HepG2 (cell line): ENCODE data around the gene C11orf54. TPM values are rescaled to one million over a fixed set of nuclear protein-coding genes. Genes with fewer than 3 reads are reported as not detected.

ENCODE experiments used
- ATAC-seq: fragments of 200-7000 bp; cut with Tn5 transposase; 3 replicates; pipeline ENCODE4 v1.9.1; 2020; ENCODE audit warnings: mild to moderate bottlenecking, moderate library complexity
- BruUV-seq: library from RNA; stranded (reverse); fragments of 400-500 nt; replicated peaks from 2 replicates; lab custom pipeline; 2021; lab: Mats Ljungman, UMichigan
- CTCF ChIA-PET: fragments of 300-600 bp; formaldehyde crosslinking; extraction: SDS; loops from one replicate; lab custom pipeline; 2021; ENCODE audit warnings: low total read pairs, inconsistent platforms, low intra/inter-chr PET ratio; lab: Yijun Ruan, JAX
- POLR2A ChIA-PET: fragments of 350-600 bp; sonication (Branson Sonifier 250); formaldehyde crosslinking; loops from one replicate; lab custom pipeline; 2020; ENCODE audit warnings: antibody characterized with exemption, inconsistent platforms; lab: Yijun Ruan, JAX
- DNase-seq: peaks from one replicate; pipeline ENCODE4 v3.0.0-alpha.2; 2015; ENCODE audit warnings: low spot score
- FAIRE-seq: peaks from 3 replicates; lab custom pipeline; 2011; peaks lifted over from hg19 to GRCh38; lab: Jason Lieb, UNC
- H2AFZ ChIP-seq: one replicate; pipeline ENCODE4 v1.6.1; 2011; ENCODE audit warnings: low read length, inconsistent platforms
- H3K27ac ChIP-seq: fragments of 300-600 bp; 3 replicates; pipeline ENCODE4 v1.8.0; 2011; ENCODE audit warnings: mixed run types, mild to moderate bottlenecking, mixed read lengths, low read length, inconsistent platforms; ENCODE audit not compliant: insufficient read depth; ENCODE audit errors: extremely low read length
- H3K27me3 ChIP-seq, 2 experiments: fragments of 200-600 bp in 1 of 2; 2 replicates in 1 of 2; 3 replicates in 1 of 2; pipeline versions ENCODE4 v1.6.0 to v1.8.0; 2011; ENCODE audit warnings: low read length in 2 of 2, mild to moderate bottlenecking in 2 of 2, moderate library complexity in 2 of 2, inconsistent platforms in 1 of 2; ENCODE audit not compliant: insufficient read depth in 2 of 2, control insufficient read depth in 1 of 2
- H3K36me3 ChIP-seq, 2 experiments: fragments of 200-600 bp in 1 of 2; replicated peaks in 1 of 2; 2 replicates in 1 of 2; 3 replicates in 1 of 2; pipeline versions ENCODE4 v1.5.1 to v1.8.0; 2011; ENCODE audit warnings: low read length in 2 of 2, inconsistent platforms in 1 of 2; ENCODE audit not compliant: insufficient read depth in 2 of 2, control insufficient read depth in 1 of 2
- H3K4me1 ChIP-seq: 2 replicates; pipeline ENCODE4 v1.5.1; 2012; ENCODE audit warnings: low read length, inconsistent platforms; ENCODE audit not compliant: insufficient read depth
- H3K4me2 ChIP-seq: 2 replicates; pipeline ENCODE4 v1.6.0; 2011; ENCODE audit warnings: low read depth, low read length, inconsistent platforms
- H3K4me3 ChIP-seq, 3 experiments: fragments of 200-600 bp in 1 of 3; sonication (generic), shearing (Covaris generic) in 1 of 3; replicated peaks in 1 of 3; 2 replicates each; pipeline ENCODE4 v1.5.1; 2011 to 2016; ENCODE audit warnings: low read length in 3 of 3, inconsistent platforms in 2 of 3, low read depth in 2 of 3, mild to moderate bottlenecking in 2 of 3, control low read depth in 1 of 3, mixed read lengths in 1 of 3; ENCODE audit not compliant: insufficient read depth in 1 of 3
- H3K79me2 ChIP-seq: one replicate; pipeline ENCODE4 v1.6.1; 2011; ENCODE audit warnings: low read length, inconsistent platforms; ENCODE audit not compliant: insufficient read depth
- H3K9ac ChIP-seq: 2 replicates; pipeline ENCODE4 v1.6.0; 2011; ENCODE audit warnings: mild to moderate bottlenecking, low read depth, low read length, inconsistent platforms; ENCODE audit not compliant: insufficient read depth
- H3K9me3 ChIP-seq: 2 replicates; pipeline ENCODE4 v1.5.1; 2012; ENCODE audit warnings: mild to moderate bottlenecking, low read length
- H4K20me1 ChIP-seq: 2 replicates; pipeline ENCODE4 v1.6.0; 2011; ENCODE audit warnings: inconsistent platforms, mild to moderate bottlenecking, low read length, moderate library complexity; ENCODE audit not compliant: insufficient read depth
- CENPBD1 ChIP-seq: sonication (generic); formaldehyde crosslinking; IDR thresholded peaks from 2 replicates; pipeline ENCODE4 v1.8.0; 2022; ENCODE audit warnings: missing genetic modification reagents, low read depth, mild to moderate bottlenecking, borderline replicate concordance
- MAFK ChIP-seq, 2 experiments: IDR thresholded peaks in 1 of 2; conservative IDR thresholded peaks in 1 of 2; 2 replicates each; pipeline ENCODE4 v1.6.1; 2011; ENCODE audit warnings: improper control_type of control experiment in 2 of 2, low read length in 2 of 2
- NRL ChIP-seq: sonication (generic); formaldehyde crosslinking; IDR thresholded peaks from 2 replicates; pipeline ENCODE4 v1.5.0; 2020; ENCODE audit warnings: missing genetic modification reagents, mild to moderate bottlenecking, moderate library complexity, borderline replicate concordance
- SKI ChIP-seq: fragments of 450-650 bp; IDR thresholded peaks from one replicate; pipeline ENCODE4 v1.6.1; 2018; ENCODE audit warnings: mild to moderate bottlenecking; ENCODE audit not compliant: partially characterized antibody
- ZNF230 ChIP-seq: sonication (generic); formaldehyde crosslinking; IDR thresholded peaks from 2 replicates; pipeline ENCODE4 v1.4.0; 2020; ENCODE audit warnings: mild to moderate bottlenecking, missing genetic modification reagents
- ZSCAN12 ChIP-seq: sonication (generic); formaldehyde crosslinking; IDR thresholded peaks from 2 replicates; pipeline ENCODE4 v1.9.0; 2021; ENCODE audit warnings: mild to moderate bottlenecking, missing genetic modification reagents
- WGBS: methylation state at CpG from one replicate; pipeline ENCODE4 v1.1.6; 2017; ENCODE audit warnings: low lambda C conversion rate; 5-methylcytosine and 5-hydroxymethylcytosine counted together
- in situ Hi-C: cut with HindIII; loops from 2 replicates; pipeline ENCODE4 v1.10.0; 2017; ENCODE audit warnings: low pct_unique_long_range_greater_than_20kb; ENCODE audit not compliant: extremely low pct_ligation_motif_present
- intact Hi-C: fragments of 100-400 bp; cut with micrococcal nuclease; formaldehyde crosslinking; loops from one replicate; pipeline ENCODE4 v1.10.0; 2022; ENCODE audit not compliant: unreplicated experiment
- polyA plus RNA-seq, 8 experiments: library from polyadenylated mRNA; depleted of rRNA in 3 of 8; stranded (reverse) in 7 of 8; unstranded in 1 of 8; fragments of >200 nt; fragmentation: Illumina TruSeq in 4 of 8; extraction: Trizol in 4 of 8; gene quantifications; 2 replicates each; pipeline versions ENCODE4 v1.2.1 to v1.2.3, GENCODE V29; 2011 to 2016; ENCODE audit warnings: low read depth in 4 of 8, missing spikeins in 1 of 8, mixed read lengths in 1 of 8; ENCODE audit not compliant: insufficient read depth in 1 of 8
- total RNA-seq, 5 experiments: library from RNA; depleted of rRNA; stranded (reverse); fragments of >200 nt; fragmentation: Illumina TruSeq; extraction: Trizol; gene quantifications; 2 replicates each; pipeline ENCODE4 v1.2.3, GENCODE V29; 2016; ENCODE audit warnings: low read depth in 1 of 5

C11orf54 gene
- total and polyA plus RNA-seq, 2 of the 13 experiments (the other 11 are each of a cell fraction or from before 2014, with no cell fraction given) = 42.7 to 50.1 TPM

- no peak for TF ChIP-seq CENPBD1 (CRISPR knock-in tag)
- TF ChIP-seq MAFK (conservative IDR thresholded peaks at IDR 0.05 in 1 of 2, IDR thresholded peaks at IDR 0.05 in 1 of 2; ENCODE audit: low read length in 2 of 2) = peak in 1 of 2 experiments; percentile 28; a peak in 1 of 4 replicates
- intact Hi-C loops (no loop called here), in situ Hi-C loops (no loop called here)
- Histone ChIP-seq H4K20me1 (no peaks in the 10 kb centered on the region), H2AFZ (no peak overlapping the region), H3K9me3 (peaks cover 2% of the 10 kb centered on the region; the same call in 1 of the 2 replicates), H3K4me3 (no peak overlapping the region), H3K9ac (no peak overlapping the region), H3K36me3 (peaks cover 9 to 34% of the 10 kb centered on the region in 2 experiments), H3K27me3 (no peaks in the 10 kb centered on the region), H3K4me1 (peaks cover 22% of the 10 kb centered on the region), H3K4me2 (no peak overlapping the region), H3K79me2 (no peaks in the 10 kb centered on the region), H3K27ac (no peak overlapping the region)
- FAIRE-seq (no peak), ATAC-seq (no peak), DNase-seq (no peak)
- CTCF ChIA-PET = no interaction called here
- no TSS peak for BruUV-seq
- 93% methylated on average over 1 of the region's 1 CpG for WGBS
- POLR2A ChIA-PET = interaction anchor here (5.0 kb wide), 1 partner anchor 20 kb away, joined by 29 read pairs; the partner anchor contains the start of genes C11orf54 and TAF1D
These were observed 20.4 kb downstream of the C11orf54 start for GRCh38 chr11:93761910-93762309.

GRCh38 chr11:93765551-93765950 is 24.1 kb downstream of the C11orf54 start:
- peaks cover 32% of the 10 kb centered on the region for H3K4me1 ChIP-seq
- H3K4me3 ChIP-seq = no peak overlapping the region
- FAIRE-seq (no peak), DNase-seq (no peak), ATAC-seq (no peak; the same call in 1 of the 3 replicates)
- ChIA-PET CTCF (no interaction called here), POLR2A (interaction anchor here (1.0 to 5.0 kb wide), 5 partner anchors 15 to 50 kb away, joined by 3 to 29 read pairs (median 6); partner anchors contain the start of genes C11orf54, MED17 and TAF1D)
- no peak overlapping the region for H3K9ac ChIP-seq
- H3K27me3 ChIP-seq = no peaks in the 10 kb centered on the region
- WGBS = 88% methylated on average over 2 of the region's 2 CpGs
- intact Hi-C loops = loop anchor here (2.0 kb wide), 1 partner anchor 15 kb away; no protein-coding TSS in a partner anchor
- peaks cover 5 to 10% of the 10 kb centered on the region in 2 experiments; a peak in 2 of 5 replicates for H3K36me3 ChIP-seq
- H3K9me3 ChIP-seq = peaks cover 7% of the 10 kb centered on the region
- in situ Hi-C loops = no loop called here
- BruUV-seq = no TSS peak
- no peaks in the 10 kb centered on the region for H3K79me2 ChIP-seq
- H3K27ac ChIP-seq = peak overlapping the region; percentile 51
- TF ChIP-seq NRL = no peak
- TF ChIP-seq ZSCAN12 (CRISPR knock-in tag) = no peak
- no peak for TF ChIP-seq SKI
- TF ChIP-seq ZNF230 (CRISPR knock-in tag) = 0 out of 2 replicates have a peak, but pooled peaks have one; percentile 2
- H2AFZ ChIP-seq = no peak overlapping the region
- H4K20me1 ChIP-seq = no peaks in the 10 kb centered on the region
- no peak overlapping the region for H3K4me2 ChIP-seq
